HG03575 (cell line): ENCODE data around the gene TRMO.

ENCODE experiments used
- ATAC-seq: cut with Tn5 transposase; IDR thresholded peaks from one replicate; pipeline ENCODE4 v1.9.1; 2021; ENCODE audit not compliant: unreplicated experiment, insufficient number of reproducible peaks, low FRiP score; ENCODE audit errors: extremely low read depth

The TRMO gene

GRCh38 chr9:97941323-97941722 lies 19.0 kb upstream of the TRMO start:
- ATAC-seq: no peak

- ATAC-seq: no peak
These were observed 18.4 kb upstream of the TRMO start for GRCh38 chr9:97940741-97941140.

- ATAC-seq: no peak
These were observed 17.9 kb upstream of the TRMO start for GRCh38 chr9:97940233-97940632.

DNA sequence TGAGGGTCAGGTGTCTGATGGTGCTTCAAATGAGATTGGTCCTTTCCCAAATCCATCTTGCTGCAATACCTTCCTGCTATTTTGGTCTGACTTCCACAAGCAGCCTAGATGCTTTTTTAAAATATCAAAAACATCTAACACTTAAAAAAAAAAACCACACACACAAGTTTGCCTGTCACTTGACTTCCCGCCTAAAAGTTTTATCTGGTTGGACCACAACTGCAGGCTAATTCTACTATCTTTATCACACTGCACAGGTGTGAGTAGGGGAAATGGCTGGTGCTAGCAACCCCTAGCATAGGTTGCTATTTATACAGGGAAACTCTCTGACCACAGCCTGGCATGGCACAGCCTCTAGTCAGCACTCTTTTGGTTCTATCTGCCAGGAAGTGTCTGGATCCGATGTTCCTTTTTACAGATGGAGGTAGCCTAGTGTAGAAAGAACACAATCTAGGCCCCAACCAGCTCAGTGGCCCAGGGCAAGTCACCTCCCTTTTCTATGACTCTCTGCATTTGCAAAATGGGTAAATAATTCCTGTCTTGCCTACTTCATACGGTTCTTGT lies 15.9 kb upstream of the TRMO start, which contains the start of gene HEMGN:
HEMGN (minus strand) TSS at position 92 of the 564 bp plus-strand sequence; CDS start at position 56, 36 bp downstream.
- ATAC-seq: no peak

DNA sequence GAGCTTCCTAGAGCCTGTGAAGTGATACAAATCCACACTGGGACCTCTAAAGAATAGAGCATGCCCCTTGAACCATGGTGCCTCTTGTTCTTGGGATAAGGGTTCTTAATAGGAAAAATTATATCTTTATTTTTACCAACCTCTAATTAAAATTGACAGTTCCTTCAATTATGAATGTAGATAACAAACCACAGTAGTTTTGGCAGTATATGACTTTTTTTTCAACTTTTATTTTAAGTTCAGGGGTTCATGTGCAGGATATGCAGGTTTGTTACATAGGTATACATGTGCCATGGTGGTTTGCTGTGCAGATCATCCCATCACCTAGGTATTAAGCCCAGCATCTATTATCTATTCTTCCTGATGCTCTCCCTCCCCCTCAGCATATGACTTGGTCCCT lies 14.7 kb upstream of the TRMO start:
- ATAC-seq: no peak

GRCh38 chr9:97935276-97935675 lies 13.0 kb upstream of the TRMO start:
- no peak for ATAC-seq

DNA sequence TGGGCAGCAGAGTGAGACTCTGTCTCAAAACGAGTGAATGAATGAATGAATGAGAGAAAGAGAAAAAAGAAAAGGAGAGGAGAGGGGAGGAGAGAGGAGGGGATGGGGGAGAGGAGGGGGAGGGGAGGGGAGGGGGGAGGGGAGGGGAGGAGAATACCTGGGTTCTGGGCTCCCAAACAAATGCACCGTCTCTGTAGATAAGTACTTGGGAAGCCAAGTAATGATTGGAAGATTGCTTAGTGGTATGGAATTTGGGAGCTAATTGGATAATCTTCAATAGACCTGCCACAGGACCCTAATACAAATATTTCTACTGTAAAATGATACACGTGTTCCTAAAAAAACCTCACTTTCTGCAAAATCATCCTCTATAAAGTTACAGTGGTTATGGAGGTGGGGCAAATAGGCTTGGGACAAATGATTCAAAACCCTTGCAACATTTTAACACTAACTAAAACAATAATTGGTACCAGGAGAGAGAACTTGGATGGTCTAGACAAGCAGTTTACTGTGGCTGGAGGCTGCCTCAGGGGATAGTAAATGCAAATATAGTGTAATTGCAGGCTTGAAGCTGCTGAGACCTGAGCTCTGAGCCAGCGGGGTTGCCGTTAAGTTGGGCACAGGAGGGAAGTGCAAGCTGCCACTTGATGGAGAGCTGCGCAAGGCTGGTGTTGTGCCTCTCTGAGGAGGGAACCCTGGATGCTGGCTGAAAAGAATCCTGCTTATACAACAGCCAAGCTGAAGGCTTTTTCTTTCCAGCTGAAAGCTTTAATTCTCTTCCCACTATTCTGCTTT lies 12.2 kb upstream of the TRMO start:
- ATAC-seq: no peak

GRCh38 chr9:97933297-97933998 lies 11.1 kb upstream of the TRMO start:
- ATAC-seq: no peak

GRCh38 chr9:97930972-97931371 lies 8.7 kb upstream of the TRMO start:
- no peak for ATAC-seq

DNA sequence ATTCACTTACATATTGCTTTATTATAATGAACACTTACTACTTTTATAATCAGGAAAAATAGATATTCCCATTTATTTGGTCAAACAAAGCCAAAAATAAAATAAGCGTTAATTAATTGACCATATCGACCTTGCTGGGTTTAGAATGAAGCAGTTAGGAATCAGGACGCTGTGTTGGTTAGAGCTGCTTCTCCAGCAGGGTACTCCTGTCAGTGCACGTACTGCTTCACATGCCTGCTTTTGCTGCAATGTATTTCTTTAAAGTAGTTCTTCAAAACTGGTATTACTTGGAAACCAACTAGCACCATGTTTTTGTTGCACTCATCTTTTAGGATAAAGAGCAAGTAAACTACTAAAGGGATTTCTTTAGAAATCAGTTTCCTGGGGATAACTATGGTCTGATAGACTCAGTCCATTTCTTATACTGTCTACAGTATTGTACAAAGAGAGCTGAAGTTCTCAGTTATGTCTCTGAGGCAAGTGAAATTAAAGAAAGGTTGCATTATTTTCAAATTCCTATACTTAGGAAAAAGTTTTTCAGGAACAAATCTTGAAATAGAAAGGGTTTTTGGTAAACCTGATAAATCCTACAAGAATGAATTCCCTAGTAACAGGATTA lies 6.8 kb upstream of the TRMO start:
- no peak for ATAC-seq

- no peak for ATAC-seq
These were observed 3.4 kb upstream of the TRMO start for GRCh38 chr9:97925497-97926334.

GRCh38 chr9:97924386-97924785 lies 2.1 kb upstream of the TRMO start:
- ATAC-seq: no peak

DNA sequence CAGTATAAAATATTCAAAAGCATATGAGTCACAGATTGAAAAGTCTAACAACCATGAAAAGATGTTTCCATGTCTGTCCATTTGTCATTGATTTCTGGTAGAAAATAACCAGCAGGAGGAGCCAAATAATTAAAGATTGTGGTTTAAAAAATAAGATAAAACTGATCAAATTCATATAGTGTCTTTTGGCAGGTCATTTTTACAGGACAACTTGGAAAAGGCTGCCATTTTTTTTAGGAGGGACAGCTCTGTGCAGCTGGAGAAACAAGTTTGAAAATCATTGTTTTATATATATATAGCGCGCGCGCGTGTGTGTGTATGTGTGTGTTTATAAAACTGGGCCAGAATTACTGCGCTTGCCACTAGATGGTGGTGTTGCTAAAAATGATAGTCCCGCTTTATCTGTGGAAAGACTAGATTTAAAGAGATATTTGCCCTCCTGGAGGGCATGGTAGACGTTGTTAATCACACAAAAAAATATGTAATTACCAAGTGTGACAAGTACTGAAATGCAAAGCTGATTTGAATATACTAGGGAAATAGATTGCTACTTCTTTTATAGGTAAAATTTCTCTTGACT lies 1.3 kb upstream of the TRMO start:
- no peak for ATAC-seq

GRCh38 chr9:97919217-97919813 lies 3.0 kb downstream of the TRMO start:
- no peak for ATAC-seq

GRCh38 chr9:97918611-97919010 lies 3.7 kb downstream of the TRMO start:
- no peak for ATAC-seq

DNA sequence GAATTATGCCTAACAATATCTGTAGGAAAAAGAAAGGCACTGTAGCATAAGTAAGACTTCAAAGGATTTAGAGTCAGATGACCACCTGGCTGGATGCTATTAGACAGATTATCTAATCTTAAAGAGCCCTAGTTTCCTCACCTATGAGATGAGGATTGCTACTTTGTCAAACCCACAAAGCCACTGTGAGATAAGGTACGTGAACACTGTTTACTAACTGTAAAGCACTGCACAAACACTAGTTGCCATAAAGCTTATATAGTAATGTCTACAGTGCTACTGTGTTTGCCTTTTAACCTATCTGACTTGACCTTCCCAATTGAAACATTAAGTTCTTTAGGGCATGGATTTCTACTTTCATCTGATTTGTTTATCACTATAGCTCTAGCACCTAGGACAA lies 10.3 kb downstream of the TRMO start:
- no peak for ATAC-seq

DNA sequence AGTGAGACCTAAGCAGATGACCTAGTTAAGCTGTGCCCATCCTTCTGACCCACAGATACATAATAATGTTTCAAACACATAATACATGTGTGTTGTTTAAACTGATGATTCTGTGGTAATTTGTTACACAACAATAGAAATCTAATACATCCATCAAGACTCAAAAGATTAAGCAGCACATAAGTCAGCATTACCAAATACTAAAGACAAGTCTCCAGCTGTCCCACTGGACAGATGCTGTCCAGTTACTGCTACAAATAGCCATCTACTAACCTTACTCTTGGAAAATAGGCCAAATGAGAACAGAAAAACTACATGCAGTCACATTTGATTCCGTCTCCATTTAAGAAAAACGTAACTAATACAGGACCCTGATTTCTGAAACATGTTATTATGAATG lies 10.8 kb downstream of the TRMO start:
- ATAC-seq: no peak

- no peak for ATAC-seq
These were observed 11.9 kb downstream of the TRMO start for GRCh38 chr9:97910357-97910756.
